Fibroblast of the aortic adventitia (primary cell): Measurements from ENCODE around the gene RAB35. TPM values are rescaled to one million over a fixed set of nuclear protein-coding genes. Genes with fewer than 3 reads are reported as not detected.

Experiments used
- DNase-seq: peaks from one replicate; pipeline ENCODE4 v3.0.0-alpha.2; 2010; ENCODE audit warnings: low read depth
- H3K4me3 ChIP-seq: 2 replicates; pipeline ENCODE4 v1.5.1; 2011; ENCODE audit warnings: low read depth, mild to moderate bottlenecking, control low read depth, low read length, moderate library complexity
- total RNA-seq: library from RNA; depleted of rRNA; stranded (reverse); fragments of >200 nt; gene quantifications from 2 replicates; pipeline ENCODE4 v1.2.3, GENCODE V29; 2012; ENCODE audit warnings: low replicate concordance
- TF ChIP-seq, protein P1 (sequence below): IDR thresholded peaks from 2 replicates; pipeline ENCODE4 v1.5.1; 2011; ENCODE audit warnings: mild to moderate bottlenecking, low read length, control low read depth, inconsistent platforms; ENCODE audit not compliant: insufficient read depth

The RAB35 gene
- total RNA-seq, 1 donor, result 24.8 TPM

GRCh38 chr12:120156315-120157259 is 40.0 kb upstream of the RAB35 start:
- TF ChIP-seq, protein P1, sequence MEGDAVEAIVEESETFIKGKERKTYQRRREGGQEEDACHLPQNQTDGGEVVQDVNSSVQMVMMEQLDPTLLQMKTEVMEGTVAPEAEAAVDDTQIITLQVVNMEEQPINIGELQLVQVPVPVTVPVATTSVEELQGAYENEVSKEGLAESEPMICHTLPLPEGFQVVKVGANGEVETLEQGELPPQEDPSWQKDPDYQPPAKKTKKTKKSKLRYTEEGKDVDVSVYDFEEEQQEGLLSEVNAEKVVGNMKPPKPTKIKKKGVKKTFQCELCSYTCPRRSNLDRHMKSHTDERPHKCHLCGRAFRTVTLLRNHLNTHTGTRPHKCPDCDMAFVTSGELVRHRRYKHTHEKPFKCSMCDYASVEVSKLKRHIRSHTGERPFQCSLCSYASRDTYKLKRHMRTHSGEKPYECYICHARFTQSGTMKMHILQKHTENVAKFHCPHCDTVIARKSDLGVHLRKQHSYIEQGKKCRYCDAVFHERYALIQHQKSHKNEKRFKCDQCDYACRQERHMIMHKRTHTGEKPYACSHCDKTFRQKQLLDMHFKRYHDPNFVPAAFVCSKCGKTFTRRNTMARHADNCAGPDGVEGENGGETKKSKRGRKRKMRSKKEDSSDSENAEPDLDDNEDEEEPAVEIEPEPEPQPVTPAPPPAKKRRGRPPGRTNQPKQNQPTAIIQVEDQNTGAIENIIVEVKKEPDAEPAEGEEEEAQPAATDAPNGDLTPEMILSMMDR, result no peak
- H3K4me3 ChIP-seq, result no peak overlapping the region
- DNase-seq, result no peak

DNA sequence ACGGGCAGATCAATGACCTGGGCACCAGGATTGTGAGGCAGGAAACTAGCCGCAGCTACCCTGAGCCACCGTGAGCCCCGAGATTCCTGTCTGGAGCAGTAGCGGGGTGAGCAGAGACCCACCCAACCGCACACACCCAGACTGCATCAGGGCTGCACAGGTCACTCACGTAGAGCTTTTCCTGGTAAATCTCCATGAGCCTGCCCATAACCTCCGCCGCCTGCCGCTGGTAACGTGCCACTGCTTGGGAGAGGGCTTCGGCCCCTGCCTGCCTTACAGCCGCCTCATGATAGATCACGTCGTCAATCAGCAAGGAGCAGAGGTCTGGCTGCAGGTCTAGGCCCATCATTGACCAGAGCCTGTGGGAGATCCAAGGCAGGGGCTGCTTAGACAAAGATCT is 38.5 kb upstream of the RAB35 start:
- TF ChIP-seq, protein P1, result no peak
- H3K4me3 ChIP-seq, result no peak overlapping the region
- DNase-seq, result no peak

DNA sequence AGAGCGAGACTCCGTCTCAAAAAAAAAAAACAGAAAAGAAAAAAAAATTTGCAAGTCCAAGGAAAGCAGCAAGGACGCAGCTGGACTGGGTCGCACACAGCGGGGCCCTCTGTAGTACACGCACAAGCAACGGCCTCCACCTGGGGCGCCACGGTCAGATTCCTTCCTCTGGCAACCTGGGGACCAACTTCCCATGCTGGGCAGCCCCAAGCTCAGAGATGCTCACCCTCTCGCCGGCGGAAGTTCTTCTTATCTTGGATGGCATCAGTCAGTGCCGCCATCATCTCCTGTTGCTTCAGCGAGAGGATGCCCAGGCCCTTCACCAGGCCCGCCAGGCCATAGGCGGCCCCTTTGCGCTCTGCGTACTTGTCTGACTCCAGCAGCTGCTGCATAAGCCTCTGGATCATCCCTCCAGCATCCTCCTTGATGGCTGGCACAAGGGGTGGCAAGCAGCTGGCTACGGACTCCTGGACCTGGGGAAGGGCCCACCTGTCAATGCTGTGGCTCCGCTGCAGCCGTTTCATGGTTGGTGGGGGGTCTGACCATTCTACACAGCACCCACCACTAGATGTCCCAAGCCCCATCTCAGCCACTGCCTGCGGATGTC is 34.5 kb upstream of the RAB35 start:
- TF ChIP-seq, protein P1, result no peak
- no peak for DNase-seq
- H3K4me3 ChIP-seq, result no peak overlapping the region

- TF ChIP-seq, protein P1, result no peak
- DNase-seq, result no peak
- no peak overlapping the region for H3K4me3 ChIP-seq
Observed at GRCh38 chr12:120148011-120148410, 31.5 kb upstream of the RAB35 start.

DNA sequence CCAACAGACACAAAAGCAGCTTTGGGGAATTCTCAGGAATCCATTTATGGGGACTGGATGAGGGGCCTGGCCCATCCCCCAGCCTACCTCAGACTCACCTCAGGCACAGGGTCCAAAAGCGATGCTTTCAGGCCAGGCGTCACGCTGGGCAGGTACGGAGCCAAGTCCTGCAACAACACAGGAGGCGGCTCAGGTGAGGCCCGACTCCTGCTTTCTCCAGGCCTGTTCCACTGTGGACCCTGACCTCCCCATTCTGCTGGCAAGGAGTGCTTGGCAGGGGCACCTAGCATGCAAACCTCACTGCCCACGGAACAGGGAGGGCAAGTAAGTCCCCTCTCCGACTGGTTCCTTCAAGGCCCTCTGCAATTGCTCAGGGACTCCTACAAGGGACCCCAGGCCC is 28.6 kb upstream of the RAB35 start:
- DNase-seq, result no peak
- TF ChIP-seq, protein P1, result no peak
- no peak overlapping the region for H3K4me3 ChIP-seq

DNA sequence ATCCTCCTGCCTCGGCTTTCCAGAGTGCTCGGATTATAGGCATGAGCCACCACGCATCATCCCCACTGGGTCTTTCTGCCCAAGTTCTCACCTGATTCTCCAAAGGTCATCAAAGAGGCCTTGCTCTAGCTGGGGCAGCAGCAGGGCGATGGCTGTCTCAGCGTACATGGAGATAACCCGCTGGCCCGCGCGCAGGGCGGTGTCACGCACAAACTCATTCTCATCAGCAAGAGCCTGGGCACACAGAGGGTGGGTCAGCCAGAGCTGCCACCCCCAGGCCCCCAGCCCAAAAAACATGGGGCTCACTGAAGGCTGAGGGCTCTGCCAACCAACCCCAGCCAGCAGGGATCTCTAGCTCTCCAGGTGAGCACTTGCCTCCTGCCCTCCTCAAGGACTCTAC is 27.7 kb upstream of the RAB35 start:
- DNase-seq, result no peak
- TF ChIP-seq, protein P1, result no peak
- H3K4me3 ChIP-seq, result no peak overlapping the region
